Fibroblast of mammary gland (primary cell): ENCODE data around the gene RBM20.

Source experiments
- DNase-seq: peaks from one replicate; pipeline ENCODE4 v3.0.0-alpha.2; 2010; ENCODE audit warnings: low read depth
- H3K4me3 ChIP-seq: 2 replicates; pipeline ENCODE4 v1.5.1; 2011; ENCODE audit warnings: low read depth, mild to moderate bottlenecking, low read length, moderate library complexity; ENCODE audit not compliant: control insufficient read depth
- TF ChIP-seq, protein P1 (sequence below): conservative IDR thresholded peaks from 2 replicates; pipeline ENCODE4 v1.5.1; 2011; ENCODE audit warnings: low read depth, low read length, inconsistent platforms; ENCODE audit not compliant: control insufficient read depth, insufficient read depth

The RBM20 gene

DNA sequence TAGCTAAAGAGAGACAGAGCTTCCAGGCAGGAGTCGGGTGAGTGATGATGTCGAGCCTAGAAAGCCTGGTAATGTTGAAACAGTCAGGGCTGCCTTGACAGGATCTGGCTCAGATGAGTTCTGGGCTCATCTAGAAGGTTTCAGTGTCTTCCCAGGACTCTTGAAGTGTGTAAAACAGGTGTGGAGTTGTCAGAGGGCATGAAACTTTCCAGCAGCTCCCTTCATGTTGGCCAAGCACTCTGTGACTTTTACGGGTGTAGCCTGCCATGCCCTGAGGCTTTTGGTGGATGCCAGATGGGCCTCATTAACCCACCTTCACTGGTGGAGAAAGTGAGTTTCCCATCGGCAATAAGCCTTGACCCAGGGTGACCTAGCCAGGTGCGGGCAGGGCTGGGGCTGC, 161.2 kb downstream of the RBM20 start:
- no peak for DNase-seq
- no peak overlapping the region for H3K4me3 ChIP-seq
- TF ChIP-seq, protein P1, sequence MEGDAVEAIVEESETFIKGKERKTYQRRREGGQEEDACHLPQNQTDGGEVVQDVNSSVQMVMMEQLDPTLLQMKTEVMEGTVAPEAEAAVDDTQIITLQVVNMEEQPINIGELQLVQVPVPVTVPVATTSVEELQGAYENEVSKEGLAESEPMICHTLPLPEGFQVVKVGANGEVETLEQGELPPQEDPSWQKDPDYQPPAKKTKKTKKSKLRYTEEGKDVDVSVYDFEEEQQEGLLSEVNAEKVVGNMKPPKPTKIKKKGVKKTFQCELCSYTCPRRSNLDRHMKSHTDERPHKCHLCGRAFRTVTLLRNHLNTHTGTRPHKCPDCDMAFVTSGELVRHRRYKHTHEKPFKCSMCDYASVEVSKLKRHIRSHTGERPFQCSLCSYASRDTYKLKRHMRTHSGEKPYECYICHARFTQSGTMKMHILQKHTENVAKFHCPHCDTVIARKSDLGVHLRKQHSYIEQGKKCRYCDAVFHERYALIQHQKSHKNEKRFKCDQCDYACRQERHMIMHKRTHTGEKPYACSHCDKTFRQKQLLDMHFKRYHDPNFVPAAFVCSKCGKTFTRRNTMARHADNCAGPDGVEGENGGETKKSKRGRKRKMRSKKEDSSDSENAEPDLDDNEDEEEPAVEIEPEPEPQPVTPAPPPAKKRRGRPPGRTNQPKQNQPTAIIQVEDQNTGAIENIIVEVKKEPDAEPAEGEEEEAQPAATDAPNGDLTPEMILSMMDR, result no peak

DNA sequence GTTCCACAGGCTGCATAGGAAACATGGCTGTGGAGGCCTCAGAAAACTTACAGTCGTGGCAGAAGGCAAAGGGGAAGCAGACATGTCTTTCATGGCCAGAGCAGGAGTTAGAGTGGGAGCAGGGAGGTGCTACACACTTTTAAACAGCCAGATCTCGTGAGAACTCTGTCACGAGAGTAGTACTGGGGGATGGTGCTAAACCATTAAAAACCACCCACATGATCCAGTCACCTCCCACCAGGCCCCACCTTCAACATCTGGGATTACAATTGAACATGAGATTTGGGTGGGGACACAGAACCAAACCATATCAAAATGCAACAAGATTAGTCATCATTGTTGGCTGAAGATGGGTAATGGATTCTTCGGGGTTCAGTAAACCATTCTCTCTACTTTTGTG, 162.2 kb downstream of the RBM20 start:
- no peak overlapping the region for H3K4me3 ChIP-seq
- DNase-seq, result peak; percentile 27
- TF ChIP-seq, protein P1, result no peak

DNA sequence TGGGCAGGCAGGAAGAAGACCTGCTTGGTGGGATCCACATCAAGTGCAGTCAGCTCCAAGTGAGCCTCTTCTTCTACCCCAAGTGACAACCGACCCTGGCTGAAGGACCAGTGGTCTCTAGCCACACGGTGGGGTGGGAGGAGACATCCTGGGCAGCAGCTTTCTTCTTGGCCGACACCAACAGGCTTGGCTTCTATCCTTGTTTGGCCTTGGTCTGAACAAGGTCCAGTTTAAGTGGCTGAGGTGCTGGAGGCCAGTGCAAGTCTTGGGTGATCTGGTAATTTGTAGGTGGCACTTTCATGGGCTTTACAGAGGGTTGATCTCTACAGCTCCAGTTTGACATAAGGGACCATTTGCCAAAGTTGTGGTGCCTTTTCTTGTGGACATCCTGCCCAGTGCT, 164.0 kb downstream of the RBM20 start:
- TF ChIP-seq, protein P1, result no peak
- H3K4me3 ChIP-seq, result no peak overlapping the region
- no peak for DNase-seq

DNA sequence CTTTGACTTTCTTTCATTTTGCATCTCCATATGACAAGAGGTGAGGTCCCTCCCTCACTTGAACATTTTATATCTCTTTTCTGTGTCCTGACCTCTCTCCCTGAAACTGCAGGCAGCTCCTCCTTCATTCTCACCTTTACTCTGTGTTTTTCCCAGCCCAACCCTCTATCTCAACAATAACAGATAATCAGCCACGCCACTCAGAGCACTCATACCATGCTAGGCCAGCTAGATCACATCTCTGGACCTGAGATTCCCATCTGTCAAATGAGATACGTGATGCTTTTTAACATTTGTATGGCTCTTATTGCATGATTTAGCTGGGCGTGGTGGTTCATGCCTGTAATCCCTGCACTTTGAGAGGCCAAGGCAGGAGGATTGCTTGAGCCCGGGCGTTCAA, 164.5 kb downstream of the RBM20 start:
- no peak overlapping the region for H3K4me3 ChIP-seq
- DNase-seq, result no peak
- TF ChIP-seq, protein P1, result no peak

DNA sequence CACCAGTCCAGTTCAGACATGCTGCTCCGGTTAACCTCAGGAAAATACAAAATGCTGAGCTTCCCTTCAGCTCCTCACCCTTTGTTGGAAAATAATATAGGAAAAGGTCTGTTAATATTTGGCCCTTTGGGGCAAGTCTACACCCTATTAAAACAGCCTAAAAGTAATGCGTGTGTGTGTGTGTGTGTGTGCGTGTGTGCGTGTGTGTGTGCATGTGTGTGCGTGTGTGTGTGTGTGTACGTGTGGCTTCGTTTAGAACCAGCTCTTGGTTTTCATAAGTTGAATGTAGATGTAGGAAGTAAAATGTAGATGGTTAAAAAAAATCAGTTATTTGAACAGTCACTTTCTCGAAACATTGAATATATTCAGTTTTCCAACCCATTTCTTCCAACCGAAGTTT, 166.5 kb downstream of the RBM20 start:
- DNase-seq, result no peak
- TF ChIP-seq, protein P1, result no peak
- no peak overlapping the region for H3K4me3 ChIP-seq

DNA sequence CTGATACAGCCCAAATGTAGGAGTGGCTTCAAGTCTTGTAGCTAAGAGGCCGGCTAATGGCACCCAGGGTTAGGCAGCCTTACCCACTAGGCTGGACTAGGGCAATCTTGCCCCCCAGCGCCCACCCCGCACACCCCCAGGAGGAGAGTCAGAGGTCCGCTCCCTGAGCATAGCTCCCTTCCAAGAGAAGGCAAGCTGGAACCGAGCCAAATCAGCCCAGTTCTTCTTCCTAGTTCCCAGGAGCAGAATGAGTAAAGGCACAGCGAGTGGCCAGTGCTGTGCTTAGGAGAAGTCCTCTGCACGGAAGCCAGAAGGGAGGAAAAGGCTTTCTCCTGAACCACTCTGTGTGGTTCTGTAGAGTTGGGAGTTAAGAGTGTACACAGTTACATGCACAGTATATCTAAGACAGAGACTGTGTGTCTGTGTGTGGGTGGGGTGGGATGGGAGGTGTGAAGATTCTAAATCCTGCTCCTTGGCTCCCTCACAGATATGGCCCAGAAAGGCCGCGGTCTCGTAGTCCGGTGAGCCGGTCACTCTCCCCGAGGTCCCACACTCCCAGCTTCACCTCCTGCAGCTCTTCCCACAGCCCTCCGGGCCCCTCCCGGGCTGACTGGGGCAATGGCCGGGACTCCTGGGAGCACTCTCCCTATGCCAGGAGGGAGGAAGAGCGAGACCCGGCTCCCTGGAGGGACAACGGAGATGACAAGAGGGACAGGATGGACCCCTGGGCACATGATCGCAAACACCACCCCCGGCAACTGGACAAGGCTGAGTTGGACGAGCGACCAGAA, 167.8 kb downstream of the RBM20 start:
- no peak overlapping the region for H3K4me3 ChIP-seq
- peak; percentile 28 for DNase-seq
- TF ChIP-seq, protein P1, result no peak

DNA sequence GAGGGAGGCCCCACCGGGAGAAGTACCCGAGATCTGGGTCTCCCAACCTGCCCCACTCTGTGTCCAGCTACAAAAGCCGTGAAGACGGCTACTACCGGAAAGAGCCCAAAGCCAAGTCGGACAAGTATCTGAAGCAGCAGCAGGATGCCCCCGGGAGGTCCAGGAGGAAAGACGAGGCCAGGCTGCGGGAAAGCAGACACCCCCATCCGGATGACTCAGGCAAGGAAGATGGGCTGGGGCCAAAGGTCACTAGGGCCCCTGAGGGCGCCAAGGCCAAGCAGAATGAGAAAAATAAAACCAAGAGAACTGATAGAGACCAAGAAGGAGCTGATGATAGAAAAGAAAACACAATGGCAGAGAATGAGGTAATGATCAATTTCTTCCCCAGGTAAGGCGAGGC, 168.4 kb downstream of the RBM20 start:
- H3K4me3 ChIP-seq, result no peak overlapping the region
- TF ChIP-seq, protein P1, result no peak
- DNase-seq, result peak; percentile 26
